Fibroblast of the aortic adventitia (primary cell): Measurements from ENCODE around the gene EXOC4. TPM values are rescaled to one million over a fixed set of nuclear protein-coding genes. Genes with fewer than 3 reads are reported as not detected.

Experiments
- DNase-seq: peaks from one replicate; pipeline ENCODE4 v3.0.0-alpha.2; 2010; ENCODE audit warnings: low read depth
- H3K4me3 ChIP-seq: 2 replicates; pipeline ENCODE4 v1.5.1; 2011; ENCODE audit warnings: low read depth, mild to moderate bottlenecking, control low read depth, low read length, moderate library complexity
- total RNA-seq: library from RNA; depleted of rRNA; stranded (reverse); fragments of >200 nt; gene quantifications from 2 replicates; pipeline ENCODE4 v1.2.3, GENCODE V29; 2012; ENCODE audit warnings: low replicate concordance
- TF ChIP-seq, protein P1 (sequence below): IDR thresholded peaks from 2 replicates; pipeline ENCODE4 v1.5.1; 2011; ENCODE audit warnings: mild to moderate bottlenecking, low read length, control low read depth, inconsistent platforms; ENCODE audit not compliant: insufficient read depth

The EXOC4 gene
- total RNA-seq, 1 donor, result 105 TPM

DNA sequence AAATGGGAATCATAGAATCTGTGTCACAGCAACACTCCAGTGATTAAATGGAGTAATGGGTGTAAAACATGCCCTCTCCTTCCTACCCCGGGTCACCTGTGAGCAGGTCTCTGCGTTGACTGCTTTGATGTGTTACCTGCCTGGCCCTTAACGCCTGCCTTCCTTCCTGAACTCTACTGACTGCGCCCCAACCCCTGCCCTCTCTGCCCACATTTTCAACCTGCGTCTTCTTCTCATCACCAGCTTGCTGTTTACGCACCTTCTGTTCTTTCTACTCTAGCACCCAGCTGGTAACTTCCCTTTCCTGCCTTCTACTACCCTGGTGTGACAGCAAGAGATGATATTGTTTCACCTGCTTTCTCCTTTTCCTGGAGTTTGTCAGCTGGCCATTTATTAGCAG lies 571.3 kb downstream of the EXOC4 start:
- TF ChIP-seq, protein P1, sequence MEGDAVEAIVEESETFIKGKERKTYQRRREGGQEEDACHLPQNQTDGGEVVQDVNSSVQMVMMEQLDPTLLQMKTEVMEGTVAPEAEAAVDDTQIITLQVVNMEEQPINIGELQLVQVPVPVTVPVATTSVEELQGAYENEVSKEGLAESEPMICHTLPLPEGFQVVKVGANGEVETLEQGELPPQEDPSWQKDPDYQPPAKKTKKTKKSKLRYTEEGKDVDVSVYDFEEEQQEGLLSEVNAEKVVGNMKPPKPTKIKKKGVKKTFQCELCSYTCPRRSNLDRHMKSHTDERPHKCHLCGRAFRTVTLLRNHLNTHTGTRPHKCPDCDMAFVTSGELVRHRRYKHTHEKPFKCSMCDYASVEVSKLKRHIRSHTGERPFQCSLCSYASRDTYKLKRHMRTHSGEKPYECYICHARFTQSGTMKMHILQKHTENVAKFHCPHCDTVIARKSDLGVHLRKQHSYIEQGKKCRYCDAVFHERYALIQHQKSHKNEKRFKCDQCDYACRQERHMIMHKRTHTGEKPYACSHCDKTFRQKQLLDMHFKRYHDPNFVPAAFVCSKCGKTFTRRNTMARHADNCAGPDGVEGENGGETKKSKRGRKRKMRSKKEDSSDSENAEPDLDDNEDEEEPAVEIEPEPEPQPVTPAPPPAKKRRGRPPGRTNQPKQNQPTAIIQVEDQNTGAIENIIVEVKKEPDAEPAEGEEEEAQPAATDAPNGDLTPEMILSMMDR, result no peak
- no peak for DNase-seq
- no peak overlapping the region for H3K4me3 ChIP-seq

DNA sequence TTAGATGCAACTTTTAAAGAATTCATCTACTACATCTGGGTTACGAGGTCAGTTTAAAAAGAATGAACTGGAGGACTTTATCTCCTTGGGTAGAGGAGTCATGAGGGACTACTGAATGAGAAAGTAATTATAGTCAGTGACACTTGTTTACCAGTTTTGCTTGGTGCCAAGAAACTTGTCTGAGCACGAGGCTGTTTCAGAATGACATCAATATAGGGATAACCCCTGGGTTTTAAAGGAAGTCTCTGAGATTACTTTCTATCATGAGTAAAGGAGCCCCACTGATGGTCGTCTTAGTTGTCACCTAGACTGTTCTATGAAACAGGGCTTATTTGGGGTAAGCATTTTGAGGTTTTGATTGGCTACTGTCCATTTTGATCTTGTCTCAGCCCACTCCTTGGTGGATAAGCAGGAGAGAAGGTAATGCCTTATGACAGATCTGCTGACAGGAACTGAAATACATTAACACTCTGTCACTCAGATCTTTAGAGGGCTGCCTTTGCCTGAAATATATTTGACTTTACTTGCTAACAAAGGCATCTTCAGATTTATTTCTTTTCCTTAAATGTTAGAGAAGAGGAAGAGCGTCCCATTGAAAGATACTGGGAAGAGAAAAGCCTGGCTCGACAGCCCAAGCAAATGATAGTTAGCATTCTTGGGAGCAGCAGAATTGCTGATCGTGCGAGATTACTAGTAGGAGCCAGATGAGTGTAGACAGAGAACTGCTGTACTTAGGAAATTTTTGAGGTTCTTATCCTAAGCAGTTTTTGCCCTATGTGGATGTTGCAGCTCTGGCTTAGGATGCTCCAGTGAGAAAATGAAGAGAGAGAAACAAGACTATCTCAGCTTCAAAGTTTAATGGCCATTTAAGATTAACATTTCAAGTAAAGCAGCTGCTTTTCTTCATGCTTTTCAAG lies 575.1 kb downstream of the EXOC4 start:
- TF ChIP-seq, protein P1, result no peak
- H3K4me3 ChIP-seq, result no peak overlapping the region
- no peak for DNase-seq

DNA sequence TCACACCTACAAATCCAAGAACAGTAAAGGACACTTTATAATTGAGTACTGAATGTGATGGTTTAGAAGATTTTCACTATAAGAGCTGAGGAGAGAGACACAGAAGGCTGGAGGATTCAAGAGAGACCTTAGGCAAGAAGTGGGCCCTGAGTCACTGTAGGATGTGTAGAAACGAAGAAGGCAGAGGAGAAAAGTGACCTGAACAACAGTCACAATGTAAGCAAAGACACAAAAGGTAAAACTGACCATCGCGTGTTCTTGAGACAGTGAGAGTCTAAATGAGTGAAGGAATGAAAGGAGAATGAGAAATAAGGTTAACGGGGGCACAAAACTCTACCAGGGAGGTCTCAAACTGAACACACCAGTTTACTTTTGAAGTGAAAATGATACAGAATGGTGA lies 576.0 kb downstream of the EXOC4 start:
- H3K4me3 ChIP-seq, result no peak overlapping the region
- no peak for DNase-seq
- TF ChIP-seq, protein P1, result no peak

DNA sequence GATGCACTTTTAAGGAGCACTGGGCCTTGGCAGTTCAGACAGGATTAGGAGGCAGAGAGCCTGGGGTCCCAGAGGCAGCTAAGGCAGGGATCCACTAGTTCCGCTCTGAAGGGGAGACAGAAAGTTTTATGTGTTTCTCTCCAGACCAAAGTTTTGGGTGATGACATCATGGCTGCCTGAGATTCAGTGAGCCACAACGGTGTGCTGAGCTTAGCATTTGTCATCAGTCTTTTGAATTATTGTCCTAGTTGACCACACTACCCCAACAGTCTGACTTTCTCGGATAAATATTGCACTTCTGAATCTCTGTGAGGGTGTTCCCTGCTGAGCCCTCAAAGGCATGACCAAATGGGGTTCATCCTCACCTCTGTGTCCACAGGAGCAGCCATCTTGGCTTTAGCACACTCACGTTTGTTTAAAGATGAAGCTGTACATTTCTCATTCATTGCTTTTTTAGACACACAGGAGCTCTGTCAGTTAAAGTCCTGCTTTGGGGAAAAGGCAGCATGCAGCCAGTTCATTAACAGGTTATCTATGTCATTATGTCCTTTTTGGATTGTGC lies 576.5 kb downstream of the EXOC4 start:
- no peak for DNase-seq
- no peak overlapping the region for H3K4me3 ChIP-seq
- TF ChIP-seq, protein P1, result no peak

DNA sequence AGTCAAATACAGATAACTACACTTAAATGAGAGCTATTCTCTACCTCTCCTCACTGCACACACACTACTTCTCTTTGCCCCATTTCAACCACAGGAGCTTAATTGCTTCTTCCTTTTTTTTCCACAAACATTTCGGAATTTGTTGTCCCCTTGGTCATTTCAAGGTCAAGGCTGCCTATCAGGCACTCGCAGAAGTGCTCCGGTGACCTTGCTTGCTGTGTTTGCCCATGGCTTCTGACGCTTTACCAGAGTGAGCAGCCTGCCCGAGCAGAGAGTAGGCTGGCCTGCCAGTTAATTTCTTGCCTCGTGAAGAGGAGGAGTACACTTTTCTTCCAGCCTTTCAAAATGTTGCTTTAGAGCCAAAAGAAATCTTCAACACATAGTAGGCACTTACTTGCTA lies 577.2 kb downstream of the EXOC4 start:
- TF ChIP-seq, protein P1, result no peak
- no peak overlapping the region for H3K4me3 ChIP-seq
- DNase-seq, result no peak

DNA sequence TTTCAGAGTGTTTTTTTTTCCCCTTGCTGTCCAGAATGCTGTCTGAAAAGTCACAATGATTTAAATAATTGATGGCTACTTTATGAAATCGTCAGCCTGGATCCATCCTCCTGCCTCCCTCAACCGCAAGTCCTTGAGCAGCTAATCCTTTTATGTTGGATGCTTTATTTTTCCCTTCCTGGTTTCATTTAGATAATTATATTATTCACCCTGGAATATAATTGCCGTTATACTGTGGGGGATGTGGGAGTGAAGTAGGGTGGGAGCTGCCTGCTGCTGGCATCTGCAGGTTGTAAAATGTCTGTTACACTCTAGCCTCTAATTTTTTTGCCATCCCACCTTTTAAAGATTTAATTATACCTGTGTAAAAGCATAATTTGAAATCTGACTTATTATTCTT lies 583.8 kb downstream of the EXOC4 start:
- no peak for DNase-seq
- H3K4me3 ChIP-seq, result no peak overlapping the region
- TF ChIP-seq, protein P1, result no peak
